Amniotic stem cell (primary cell): ENCODE results near the gene ACTR3.
"Not testable (repeated sequence)": the region's sequence is repeated elsewhere in the genome, so short reads cannot be mapped to it uniquely, and the experiment has no call there.

ENCODE experiments used
- DNase-seq: peaks from one replicate; lab custom pipeline; 2025; lab: John Stamatoyannopoulos, UW

The ACTR3 gene

DNA sequence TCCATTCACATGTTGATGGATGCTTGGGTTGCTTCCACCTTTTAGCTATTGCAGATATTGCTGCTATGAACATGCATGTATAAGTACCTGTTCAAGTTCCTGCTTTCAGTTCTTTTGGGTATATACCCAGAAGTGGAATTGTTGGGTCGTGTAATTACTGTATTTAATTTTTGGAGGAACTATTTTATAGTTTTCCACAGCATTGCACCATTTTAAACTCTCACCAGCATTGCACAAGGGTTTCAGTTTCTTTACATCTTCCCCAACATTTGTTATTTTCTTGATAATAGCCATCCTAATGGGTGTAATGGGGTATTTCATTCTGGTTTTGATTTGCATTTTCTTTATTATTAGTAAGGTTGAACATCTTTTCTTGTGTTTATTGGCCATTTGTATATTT, 16.0 kb downstream of the ACTR3 start:
- DNase-seq: no peak

- no peak for DNase-seq
These were observed 16.8 kb downstream of the ACTR3 start for GRCh38 chr2:113906647-113907046.

GRCh38 chr2:113907297-113907696, 17.4 kb downstream of the ACTR3 start:
- DNase-seq: no peak

- DNase-seq: no peak
These were observed 20.3 kb downstream of the ACTR3 start for GRCh38 chr2:113910110-113910717.

DNA sequence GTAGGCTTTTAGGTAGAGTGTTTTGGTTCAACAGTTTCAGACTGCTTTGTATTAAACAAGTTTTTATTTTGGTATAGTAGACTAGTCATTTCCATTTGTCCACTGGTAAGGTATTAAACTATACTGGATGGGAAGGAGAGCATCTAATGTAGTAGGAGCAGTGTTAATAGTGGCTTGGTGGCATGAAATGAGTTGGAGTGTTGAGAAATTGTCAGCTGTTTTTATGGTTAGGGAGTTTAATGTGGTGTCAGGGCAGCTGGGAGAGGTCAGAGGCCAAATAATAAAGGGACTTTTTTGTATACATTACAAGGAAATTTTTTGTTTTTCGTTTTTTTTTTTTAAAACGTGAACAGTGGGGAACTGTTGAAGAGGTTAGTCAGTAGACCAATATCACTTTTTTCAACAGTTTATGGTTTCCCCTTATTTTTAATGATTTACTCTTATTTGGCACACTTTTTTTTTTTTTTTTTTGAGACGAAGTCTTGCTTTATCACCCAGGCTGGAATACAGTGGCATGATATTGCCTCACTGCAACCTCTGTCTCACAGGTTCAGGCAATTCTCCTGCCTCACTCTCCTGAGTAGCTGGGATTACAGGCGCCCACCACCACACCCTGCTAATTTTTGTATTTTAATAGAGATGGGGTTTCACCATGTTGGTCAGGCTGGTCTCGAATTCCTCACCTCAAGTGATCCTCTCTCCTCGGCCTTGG, 21.2 kb downstream of the ACTR3 start:
- DNase-seq: no peak

GRCh38 chr2:113915082-113915819, 25.4 kb downstream of the ACTR3 start:
- no peak for DNase-seq

DNA sequence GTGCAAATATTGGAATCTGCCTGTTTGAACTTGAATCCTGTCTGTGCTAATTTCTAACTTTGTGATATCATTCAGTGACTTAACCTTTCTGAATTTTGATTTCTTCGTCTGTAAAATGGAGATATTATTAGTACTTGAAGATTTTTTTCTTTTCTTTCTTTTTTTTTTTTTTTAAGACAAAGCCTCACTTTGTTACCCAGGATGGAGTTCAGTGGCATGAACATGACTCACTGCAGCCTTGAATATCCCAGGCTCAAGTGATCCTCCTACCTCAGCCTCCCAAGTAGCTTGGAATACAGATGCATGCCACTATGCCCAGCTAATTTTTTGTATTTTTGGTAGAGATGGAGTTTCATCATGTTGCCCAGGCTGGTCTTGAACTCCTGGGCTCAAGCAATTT, 28.3 kb downstream of the ACTR3 start:
- DNase-seq: no peak

DNA sequence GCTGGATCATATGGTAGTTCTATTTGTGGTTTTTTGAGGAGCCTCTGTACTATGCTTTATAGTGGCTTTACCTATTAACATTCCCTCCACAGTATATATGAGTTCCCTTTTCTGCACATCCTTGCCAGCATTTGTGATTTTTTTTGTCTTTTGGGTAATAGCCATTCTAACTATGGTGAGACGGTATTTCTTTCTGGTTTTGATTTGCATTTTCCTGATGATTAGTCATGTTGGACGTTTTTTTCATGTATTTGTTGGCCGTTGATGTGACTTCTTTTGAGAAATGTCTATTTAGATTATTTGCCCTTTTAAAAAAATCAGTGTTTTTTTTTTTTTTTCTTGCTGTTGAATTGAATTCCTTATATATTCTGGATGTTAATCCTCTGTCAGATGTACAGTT, 31.1 kb downstream of the ACTR3 start:
- no peak for DNase-seq

DNA sequence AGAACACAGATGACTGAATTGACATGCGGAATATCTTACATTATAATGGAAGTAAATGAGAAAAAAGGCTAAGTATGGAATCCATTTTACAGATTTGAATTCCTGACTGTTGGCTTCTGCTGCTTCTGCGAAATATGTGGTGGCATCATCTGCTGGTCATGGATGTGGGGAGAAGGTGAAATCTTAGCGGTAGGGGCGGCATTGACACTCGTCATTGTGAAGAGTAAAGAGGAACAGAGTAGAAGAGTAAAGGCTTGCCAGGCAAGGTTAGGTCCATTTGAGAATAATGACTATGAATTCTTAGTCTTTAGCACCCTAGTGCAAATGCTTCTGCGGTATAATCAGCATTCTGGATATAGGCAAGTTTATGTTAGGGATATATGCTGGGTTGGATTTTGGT, 32.4 kb downstream of the ACTR3 start:
- DNase-seq: no peak

GRCh38 chr2:113922784-113923183, 32.9 kb downstream of the ACTR3 start:
- DNase-seq: no peak

DNA sequence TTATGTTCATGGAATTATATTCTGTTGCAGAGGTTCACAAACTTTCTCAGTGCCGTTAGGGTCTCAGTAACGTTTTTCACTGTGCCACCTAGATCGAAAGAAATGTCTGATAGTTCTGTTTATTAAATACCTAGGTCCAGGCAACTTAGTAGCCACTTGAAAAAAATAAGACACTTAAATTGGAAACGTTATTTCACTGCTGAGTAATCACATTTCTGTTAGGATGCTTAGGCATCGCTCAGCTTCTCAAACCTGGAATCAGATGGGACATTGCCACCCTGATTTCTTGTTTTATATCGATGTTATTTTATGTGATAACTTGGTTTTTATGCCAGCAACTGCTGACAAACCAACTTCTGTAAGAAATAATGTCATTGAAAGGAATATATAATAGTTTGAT, 36.0 kb downstream of the ACTR3 start:
- no peak for DNase-seq

GRCh38 chr2:113926314-113926713, 36.4 kb downstream of the ACTR3 start:
- no peak for DNase-seq

GRCh38 chr2:113930448-113930847, 40.6 kb downstream of the ACTR3 start:
- DNase-seq: no peak

DNA sequence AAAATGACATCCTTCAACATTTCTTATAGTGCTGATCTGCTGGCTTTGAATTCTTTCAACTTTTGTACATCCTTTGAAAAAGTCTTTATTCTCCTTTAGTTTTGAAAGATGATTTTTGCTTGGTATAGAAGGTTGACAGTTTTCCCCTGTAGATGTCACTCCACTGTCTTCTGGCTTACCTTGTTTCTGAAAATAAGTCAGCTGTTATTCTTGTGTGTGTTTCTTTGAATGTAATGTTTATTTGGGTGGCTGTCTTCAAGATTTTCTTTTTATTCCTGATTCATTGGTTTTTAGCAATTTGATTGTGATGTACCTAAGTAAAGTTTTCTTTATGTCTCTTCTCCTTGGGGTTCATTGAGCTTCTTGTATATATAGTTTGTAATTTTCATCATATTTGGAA, 47.6 kb downstream of the ACTR3 start:
- DNase-seq: no peak

- DNase-seq: no peak
These were observed 51.0 kb downstream of the ACTR3 start for GRCh38 chr2:113940891-113941290.

DNA sequence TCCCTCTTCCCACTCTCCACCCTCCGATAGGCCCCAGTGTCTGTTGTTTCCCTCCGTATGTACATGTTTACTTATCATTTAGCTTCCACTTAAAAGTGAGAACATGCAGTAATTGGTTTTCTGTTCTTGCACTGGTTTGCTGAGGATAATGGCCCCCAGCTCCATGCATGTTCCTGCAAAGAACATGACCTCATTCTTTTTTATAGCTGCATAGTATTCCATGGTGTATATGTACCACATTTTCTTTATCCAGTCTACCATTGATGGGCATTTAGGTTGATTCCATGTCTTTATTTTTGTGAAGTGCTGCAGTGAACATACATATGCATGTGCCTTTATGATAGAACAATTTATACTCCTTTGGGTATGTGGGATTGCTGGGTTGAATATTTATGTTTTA, 55.9 kb downstream of the ACTR3 start:
- DNase-seq: not testable (repeated sequence)

GRCh38 chr2:113950906-113951305, 61.0 kb downstream of the ACTR3 start:
- DNase-seq: not testable (repeated sequence)

GRCh38 chr2:113961000-113961399, 71.1 kb downstream of the ACTR3 start:
- no peak for DNase-seq

DNA sequence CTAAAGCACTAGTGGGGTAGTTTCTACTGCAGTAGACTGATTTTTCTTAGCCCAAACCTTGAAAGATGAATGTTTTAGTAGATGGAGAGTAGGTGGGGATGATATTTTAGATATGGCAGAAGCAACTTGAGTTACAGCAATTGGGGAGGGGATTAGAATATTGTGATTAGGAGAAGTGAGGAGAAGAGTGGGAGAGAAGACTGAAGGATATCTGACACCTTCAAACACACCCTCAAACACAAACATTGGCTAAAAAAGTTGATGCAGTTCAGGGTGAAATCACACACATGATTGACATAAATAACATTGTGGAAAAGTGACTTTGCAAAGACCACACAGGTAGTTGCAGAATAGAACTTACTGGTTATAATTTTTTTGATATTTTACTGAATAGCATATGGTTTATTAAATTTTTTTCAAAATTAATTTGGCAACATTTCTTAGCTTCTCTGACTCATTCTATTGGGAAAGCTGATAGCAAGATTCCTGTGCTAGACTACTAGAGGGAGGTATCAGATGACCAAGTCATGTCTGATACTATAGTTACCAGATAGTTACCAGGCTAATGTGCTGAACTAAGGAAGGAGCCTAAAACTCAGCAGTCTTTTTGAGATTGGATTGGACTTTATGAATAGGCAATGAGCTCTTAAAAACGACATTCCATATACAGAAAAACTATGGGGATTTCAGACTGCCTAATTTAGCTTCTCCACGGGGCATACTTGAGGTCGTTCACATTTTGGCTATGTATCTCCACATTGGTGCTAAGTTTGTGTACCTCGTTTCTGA, 73.0 kb downstream of the ACTR3 start:
- peak; percentile 4 for DNase-seq

DNA sequence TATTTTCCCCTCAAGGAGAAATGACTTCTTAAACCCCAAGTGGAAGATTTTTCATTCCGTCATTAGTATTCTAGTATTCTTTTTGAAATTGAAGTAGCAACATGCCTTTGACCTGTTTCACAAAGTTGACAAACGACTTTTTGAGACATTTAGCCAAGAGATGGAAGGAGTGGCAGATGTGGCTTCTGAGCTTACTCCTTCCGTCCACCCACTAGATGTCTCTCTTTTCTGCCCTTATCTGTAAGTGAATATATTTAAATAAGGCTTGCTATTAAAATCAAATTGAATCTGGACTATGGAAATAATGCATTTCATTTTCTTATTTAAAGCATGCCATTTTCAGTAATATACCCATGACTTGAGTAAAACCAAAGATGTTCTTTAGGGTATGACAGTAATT, 74.1 kb downstream of the ACTR3 start:
- no peak for DNase-seq

DNA sequence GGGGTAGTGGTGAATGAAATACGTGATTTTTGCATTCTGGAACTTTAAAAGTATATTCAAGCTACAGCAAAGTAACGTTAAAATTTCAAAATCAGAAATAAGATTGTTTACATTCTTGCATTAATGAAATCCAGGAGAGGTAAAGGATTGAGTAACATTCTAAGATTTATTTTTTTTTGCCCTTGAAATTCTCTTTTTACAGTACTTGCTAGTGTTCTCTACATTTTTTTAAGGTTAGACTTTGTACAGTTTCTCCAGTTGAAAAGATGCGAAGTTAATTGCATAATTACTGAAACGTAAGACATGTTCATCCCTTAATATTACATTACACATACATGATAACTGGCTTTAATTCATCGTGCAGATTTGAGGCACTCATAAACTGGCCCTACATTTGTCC, 74.5 kb downstream of the ACTR3 start:
- DNase-seq: no peak

- no peak for DNase-seq
These were observed 75.3 kb downstream of the ACTR3 start for GRCh38 chr2:113965228-113965627.

- no peak for DNase-seq
These were observed 75.8 kb downstream of the ACTR3 start for GRCh38 chr2:113965644-113966043.
